Measurements from ENCODE around the gene GRM8.

Gene GRM8

DNA sequence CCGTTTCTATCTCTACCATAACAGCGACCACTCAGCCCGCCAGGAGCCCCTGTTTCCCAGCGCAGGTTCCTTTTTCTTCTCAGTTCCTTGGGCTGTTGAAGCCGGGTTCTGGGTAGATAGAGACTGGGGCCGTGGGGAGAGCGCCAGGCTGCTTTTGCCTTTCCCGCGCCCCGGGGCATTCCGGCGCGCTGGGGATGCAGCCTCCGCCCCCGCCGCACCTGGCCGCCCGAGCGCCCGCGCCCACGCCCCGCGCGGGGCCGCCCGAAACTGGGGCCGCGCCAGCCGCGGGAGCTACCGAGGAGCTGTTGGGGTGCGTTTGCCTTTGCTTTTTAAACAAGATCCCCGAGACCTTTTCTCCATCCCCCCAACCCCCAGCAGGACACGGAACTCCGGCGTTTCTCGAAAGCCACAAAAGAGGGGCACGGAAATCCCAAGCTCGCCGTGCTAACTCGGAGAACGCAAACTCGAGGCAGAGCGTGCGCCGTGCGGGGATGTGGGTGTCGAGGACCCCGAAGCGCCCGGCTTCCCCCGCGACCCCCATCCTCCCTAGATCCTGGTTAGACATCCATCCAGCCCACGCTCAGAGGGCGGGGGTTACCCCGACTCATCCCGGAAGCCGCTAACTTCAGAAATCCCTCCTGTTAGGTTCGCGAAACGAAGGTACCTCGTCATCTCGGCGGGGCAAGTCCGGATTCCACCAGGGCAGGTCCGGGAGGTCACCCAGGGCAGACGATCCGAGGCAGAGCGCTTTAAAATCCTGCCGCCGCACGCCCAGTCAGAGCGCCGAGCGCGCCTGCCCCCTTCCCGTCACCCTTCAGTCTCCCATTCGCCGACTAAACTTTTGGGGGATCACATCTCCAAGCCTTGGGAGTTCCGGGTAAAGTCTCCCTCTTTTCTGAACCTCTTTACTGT is 1.0 kb downstream of the GRM8 start:
- no peak for TF ChIP-seq SIN3A (IDR thresholded peaks at IDR 0.05; ENCODE audit: borderline replicate concordance, insufficient read depth, low read length)
- TF ChIP-seq TAF1 (IDR thresholded peaks at IDR 0.05; ENCODE audit: borderline replicate concordance, insufficient read depth, low read length): no peak

DNA sequence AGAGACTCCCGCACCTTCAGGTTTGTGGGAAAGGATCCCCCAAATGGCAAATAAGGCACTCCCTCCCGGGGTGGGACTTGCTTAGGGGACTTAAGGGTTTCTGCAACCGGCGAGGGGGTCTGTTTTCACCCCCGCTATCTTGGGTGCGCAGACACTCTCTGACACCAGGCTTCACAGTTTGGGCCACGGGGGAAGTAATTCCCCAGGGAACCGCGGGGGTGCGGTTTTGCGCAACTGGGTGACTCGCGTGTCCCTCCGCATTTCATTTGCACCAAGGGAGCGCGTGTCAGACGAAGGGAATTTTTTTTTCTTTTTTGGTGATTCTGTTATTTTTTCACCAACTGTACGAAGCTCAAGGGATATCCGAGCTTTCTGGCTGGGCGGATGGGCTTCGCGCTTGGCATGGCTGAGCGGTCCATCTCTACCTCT is 1.7 kb downstream of the GRM8 start:
- no peak for TF ChIP-seq FOXP2 (optimal IDR thresholded peaks at IDR 0.05; ENCODE audit: borderline replicate concordance, extremely low read depth, extremely low read length, insufficient read depth)
- TF ChIP-seq SIN3A (IDR thresholded peaks at IDR 0.05; ENCODE audit: borderline replicate concordance, insufficient read depth, low read length): no peak
- no peak for TF ChIP-seq POLR2AphosphoS5 (IDR thresholded peaks at IDR 0.05; ENCODE audit: low read depth, low read length)
- TF ChIP-seq TAF1 (IDR thresholded peaks at IDR 0.05; ENCODE audit: borderline replicate concordance, insufficient read depth, low read length): no peak

DNA sequence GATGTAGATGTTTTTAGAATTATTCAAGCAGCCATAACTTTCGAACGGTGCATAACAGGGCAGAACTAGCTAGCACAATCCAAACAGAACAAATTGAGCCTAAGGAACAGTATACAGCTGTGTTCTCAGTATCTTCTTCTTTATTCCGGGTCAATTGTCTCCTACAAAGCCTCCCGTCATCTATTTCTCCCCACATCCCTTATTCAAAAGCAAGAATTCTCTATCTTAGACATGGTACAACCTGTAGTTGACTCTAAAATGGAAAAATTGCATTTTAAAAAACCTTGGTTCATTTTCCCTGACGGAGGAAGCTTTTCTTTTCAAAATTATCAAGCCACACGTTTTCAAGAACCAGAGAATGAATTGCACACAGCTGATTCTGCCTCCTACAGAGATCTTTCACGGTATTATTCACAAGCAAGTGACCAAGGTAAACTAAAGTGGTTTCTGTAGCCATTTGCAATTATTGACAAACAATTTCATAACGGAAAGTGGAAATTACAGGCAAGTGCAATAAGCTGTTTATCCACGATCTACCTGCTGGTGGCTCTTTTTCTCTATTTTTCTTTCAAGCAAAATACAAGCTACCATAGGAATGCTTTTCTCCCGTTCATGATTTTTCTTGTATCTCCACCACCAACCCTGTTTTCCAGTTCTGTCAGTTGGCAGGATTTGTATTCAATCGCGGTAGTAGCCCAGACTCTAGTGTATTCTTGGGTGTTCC is 2.3 kb downstream of the GRM8 start:
- TF ChIP-seq POLR2AphosphoS5 (IDR thresholded peaks at IDR 0.05; ENCODE audit: low read depth, low read length) (no peak), TAF1 (IDR thresholded peaks at IDR 0.05; ENCODE audit: borderline replicate concordance, insufficient read depth, low read length) (no peak), FOXP2 (optimal IDR thresholded peaks at IDR 0.05; ENCODE audit: borderline replicate concordance, extremely low read depth, extremely low read length, insufficient read depth) (no peak), SIN3A (IDR thresholded peaks at IDR 0.05; ENCODE audit: borderline replicate concordance, insufficient read depth, low read length) (no peak)
- TF ChIP-seq, protein P1, sequence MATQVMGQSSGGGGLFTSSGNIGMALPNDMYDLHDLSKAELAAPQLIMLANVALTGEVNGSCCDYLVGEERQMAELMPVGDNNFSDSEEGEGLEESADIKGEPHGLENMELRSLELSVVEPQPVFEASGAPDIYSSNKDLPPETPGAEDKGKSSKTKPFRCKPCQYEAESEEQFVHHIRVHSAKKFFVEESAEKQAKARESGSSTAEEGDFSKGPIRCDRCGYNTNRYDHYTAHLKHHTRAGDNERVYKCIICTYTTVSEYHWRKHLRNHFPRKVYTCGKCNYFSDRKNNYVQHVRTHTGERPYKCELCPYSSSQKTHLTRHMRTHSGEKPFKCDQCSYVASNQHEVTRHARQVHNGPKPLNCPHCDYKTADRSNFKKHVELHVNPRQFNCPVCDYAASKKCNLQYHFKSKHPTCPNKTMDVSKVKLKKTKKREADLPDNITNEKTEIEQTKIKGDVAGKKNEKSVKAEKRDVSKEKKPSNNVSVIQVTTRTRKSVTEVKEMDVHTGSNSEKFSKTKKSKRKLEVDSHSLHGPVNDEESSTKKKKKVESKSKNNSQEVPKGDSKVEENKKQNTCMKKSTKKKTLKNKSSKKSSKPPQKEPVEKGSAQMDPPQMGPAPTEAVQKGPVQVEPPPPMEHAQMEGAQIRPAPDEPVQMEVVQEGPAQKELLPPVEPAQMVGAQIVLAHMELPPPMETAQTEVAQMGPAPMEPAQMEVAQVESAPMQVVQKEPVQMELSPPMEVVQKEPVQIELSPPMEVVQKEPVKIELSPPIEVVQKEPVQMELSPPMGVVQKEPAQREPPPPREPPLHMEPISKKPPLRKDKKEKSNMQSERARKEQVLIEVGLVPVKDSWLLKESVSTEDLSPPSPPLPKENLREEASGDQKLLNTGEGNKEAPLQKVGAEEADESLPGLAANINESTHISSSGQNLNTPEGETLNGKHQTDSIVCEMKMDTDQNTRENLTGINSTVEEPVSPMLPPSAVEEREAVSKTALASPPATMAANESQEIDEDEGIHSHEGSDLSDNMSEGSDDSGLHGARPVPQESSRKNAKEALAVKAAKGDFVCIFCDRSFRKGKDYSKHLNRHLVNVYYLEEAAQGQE (IDR thresholded peaks at IDR 0.05; ENCODE audit: insufficient read depth in 1 of 2, low read depth in 2 of 2, low read length in 2 of 2): no peak

GRCh38 chr7:127245607-127246006 is 7.1 kb downstream of the GRM8 start:
- TF ChIP-seq, protein P1 (IDR thresholded peaks at IDR 0.05; ENCODE audit: insufficient read depth in 1 of 2, low read depth in 2 of 2, low read length in 2 of 2): no peak
- no peak for TF ChIP-seq SIN3A (IDR thresholded peaks at IDR 0.05; ENCODE audit: borderline replicate concordance, insufficient read depth, low read length)

DNA sequence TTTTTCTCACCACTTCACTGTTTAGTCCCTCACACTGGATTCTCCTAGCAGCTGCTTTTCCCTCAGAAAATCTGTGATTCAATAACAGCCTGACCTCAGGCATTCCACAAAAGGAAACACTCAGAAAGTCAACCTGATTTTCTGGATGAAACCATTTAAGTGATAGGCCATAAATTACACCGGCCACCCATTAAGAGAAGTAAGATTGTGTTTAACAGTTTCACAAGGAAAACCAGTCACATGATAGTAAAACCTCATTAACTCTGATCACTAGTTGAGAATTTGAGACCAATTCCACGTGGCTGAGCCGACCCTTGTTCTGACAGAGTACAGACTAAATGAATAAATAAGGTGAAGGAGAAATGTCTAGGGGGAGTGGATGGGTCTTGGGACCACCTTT is 7.7 kb downstream of the GRM8 start:
- TF ChIP-seq FOXP2 (optimal IDR thresholded peaks at IDR 0.05; ENCODE audit: borderline replicate concordance, extremely low read depth, extremely low read length, insufficient read depth) (no peak), TAF1 (IDR thresholded peaks at IDR 0.05; ENCODE audit: borderline replicate concordance, insufficient read depth, low read length) (no peak), POLR2AphosphoS5 (IDR thresholded peaks at IDR 0.05; ENCODE audit: low read depth, low read length) (no peak), SIN3A (IDR thresholded peaks at IDR 0.05; ENCODE audit: borderline replicate concordance, insufficient read depth, low read length) (no peak)
- TF ChIP-seq, protein P1 (IDR thresholded peaks at IDR 0.05; ENCODE audit: insufficient read depth in 1 of 2, low read depth in 2 of 2, low read length in 2 of 2): no peak

DNA sequence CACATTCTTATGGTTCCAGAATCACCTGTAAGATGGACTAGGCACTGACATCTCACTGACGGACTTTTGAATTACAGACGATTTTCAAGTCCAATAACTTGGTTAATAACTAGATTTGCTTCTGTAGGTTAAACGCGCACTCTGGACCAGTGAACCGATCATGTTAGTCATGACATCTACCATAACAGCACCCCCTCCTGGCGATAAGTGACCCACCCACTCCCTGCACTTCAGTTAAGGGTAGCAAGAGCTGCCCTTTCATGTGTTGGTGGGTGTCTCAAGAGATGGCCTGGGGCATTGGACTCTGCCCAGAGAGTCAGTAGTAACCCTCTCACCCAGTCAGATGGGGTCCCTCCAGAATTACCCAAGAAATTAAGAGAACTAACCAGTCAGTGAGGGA is 12.9 kb downstream of the GRM8 start:
- TF ChIP-seq POLR2AphosphoS5 (IDR thresholded peaks at IDR 0.05; ENCODE audit: low read depth, low read length): no peak
- no peak for TF ChIP-seq SIN3A (IDR thresholded peaks at IDR 0.05; ENCODE audit: borderline replicate concordance, insufficient read depth, low read length)
- TF ChIP-seq, protein P1 (IDR thresholded peaks at IDR 0.05; ENCODE audit: insufficient read depth in 1 of 2, low read depth in 2 of 2, low read length in 2 of 2): no peak
- TF ChIP-seq TAF1 (IDR thresholded peaks at IDR 0.05; ENCODE audit: borderline replicate concordance, insufficient read depth, low read length): no peak
- TF ChIP-seq FOXP2 (optimal IDR thresholded peaks at IDR 0.05; ENCODE audit: borderline replicate concordance, extremely low read depth, extremely low read length, insufficient read depth): no peak

Measured in PFSK-1 (cell line).